Common myeloid progenitor, CD34-positive (primary cell): ENCODE measurements around the gene KNL1.
"Not testable (repeated sequence)": the region's sequence is repeated elsewhere in the genome, so short reads cannot be mapped to it uniquely, and the experiment has no call there.

Source experiments
- CTCF ChIA-PET: fragments of 350-600 bp; sonication (Branson Sonifier 250); formaldehyde crosslinking; loops from one replicate; lab custom pipeline; 2021; ENCODE audit warnings: antibody characterized with exemption; lab: Charles Lee
- POLR2A ChIA-PET: fragments of 350-600 bp; sonication (Branson Sonifier 250); formaldehyde crosslinking; loops from one replicate; lab custom pipeline; 2021; ENCODE audit warnings: antibody characterized with exemption; lab: Charles Lee
- DNase-seq, 3 donors: peaks; one replicate each; pipeline versions ENCODE4 v3.0.0 to v3.0.0-alpha.2; 2013
- H3K27ac ChIP-seq, 2 experiments: 1 replicate in 1 of 2; 2 replicates in 1 of 2; pipeline ENCODE4 v1.7.0; 2013; ENCODE audit warnings: inconsistent platforms in 2 of 2, low read length in 2 of 2, mild to moderate bottlenecking in 2 of 2, low read depth in 1 of 2, moderate library complexity in 1 of 2; ENCODE audit not compliant: severe bottlenecking in 2 of 2, insufficient read depth in 1 of 2, poor library complexity in 1 of 2
- H3K27me3 ChIP-seq, 5 experiments: replicated peaks in 2 of 5; 1 replicate in 3 of 5; 2 replicates in 2 of 5; pipeline versions ENCODE4 v1.6.1 to v1.7.0; 2013; ENCODE audit warnings: low read length in 4 of 5, mild to moderate bottlenecking in 2 of 5, moderate library complexity in 2 of 5, inconsistent platforms in 1 of 5; ENCODE audit not compliant: insufficient read depth in 5 of 5, control insufficient read depth in 4 of 5
- H3K36me3 ChIP-seq, 4 experiments: 1 replicate in 2 of 4; 2 replicates in 2 of 4; pipeline versions ENCODE4 v1.6.1 to v1.7.0; 2013; ENCODE audit warnings: low read length in 3 of 4, control low read depth in 1 of 4, mild to moderate bottlenecking in 1 of 4; ENCODE audit not compliant: control insufficient read depth in 4 of 4, insufficient read depth in 4 of 4
- H3K4me1 ChIP-seq, 4 experiments: 1 replicate in 3 of 4; 2 replicates in 1 of 4; pipeline versions ENCODE4 v1.6.1 to v1.7.1; 2013; ENCODE audit warnings: low read length in 3 of 4, mild to moderate bottlenecking in 3 of 4, control low read depth in 1 of 4, inconsistent platforms in 1 of 4, moderate library complexity in 1 of 4; ENCODE audit not compliant: control insufficient read depth in 4 of 4, insufficient read depth in 4 of 4; ENCODE audit errors: control extremely low read depth in 1 of 4
- H3K4me3 ChIP-seq, 7 experiments: 1 replicate in 4 of 7; 2 replicates in 3 of 7; pipeline versions ENCODE4 v1.5.1 to v1.7.0; 2013; ENCODE audit warnings: mild to moderate bottlenecking in 7 of 7, low read length in 6 of 7, moderate library complexity in 6 of 7, inconsistent platforms in 2 of 7, low read depth in 2 of 7, control low read depth in 1 of 7; ENCODE audit not compliant: insufficient read depth in 4 of 7, control insufficient read depth in 1 of 7; ENCODE audit errors: extremely low read depth in 1 of 7
- H3K9me3 ChIP-seq, 5 experiments: 1 replicate in 4 of 5; 2 replicates in 1 of 5; pipeline versions ENCODE4 v1.6.1 to v1.7.1; 2013; ENCODE audit warnings: low read length in 4 of 5, mild to moderate bottlenecking in 2 of 5, inconsistent platforms in 1 of 5, low read depth in 1 of 5, moderate library complexity in 1 of 5; ENCODE audit not compliant: control insufficient read depth in 4 of 5, insufficient read depth in 2 of 5; ENCODE audit errors: control extremely low read depth in 1 of 5
- WGBS: methylation state at CpG from one replicate; pipeline ENCODE4 v1.1.5; 2013; ENCODE audit not compliant: insufficient coverage; 5-methylcytosine and 5-hydroxymethylcytosine counted together

KNL1 gene

DNA sequence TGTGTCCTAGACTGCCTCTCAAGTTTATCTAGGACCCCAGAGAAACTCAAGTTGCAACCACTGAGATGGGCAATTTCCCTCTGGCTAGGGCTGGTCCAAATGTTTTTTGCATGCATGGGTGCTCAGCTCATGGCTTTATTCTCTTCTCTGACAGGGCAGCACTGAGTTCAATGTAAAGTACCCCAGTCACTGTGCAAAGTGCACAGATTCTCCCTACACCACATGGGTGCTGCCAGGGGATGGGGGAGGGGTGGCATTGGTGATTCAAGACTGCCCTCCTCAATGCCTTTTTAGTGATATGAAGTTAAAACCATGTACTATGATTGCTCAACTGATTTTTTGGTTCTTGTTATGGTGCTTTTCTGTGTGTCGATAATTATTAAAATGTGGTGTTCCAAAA lies 86.1 kb downstream of the KNL1 start:
- ChIA-PET CTCF (interaction anchor here (0.9 to 1.8 kb wide), 3 partner anchors 11 to 102 kb away, joined by 3 to 5 read pairs (median 4); no protein-coding TSS in a partner anchor), POLR2A (no interaction called here)
- Histone ChIP-seq H3K4me3 (no peak overlapping the region), H3K9me3 (no peaks in the 10 kb centered on the region), H3K27me3 (no peaks in the 10 kb centered on the region), H3K36me3 (no peaks in the 10 kb centered on the region), H3K27ac (no peak overlapping the region), H3K4me1 (no peaks in the 10 kb centered on the region)
- DNase-seq: no peak
- WGBS: 83% methylated on average over 1 of the region's 1 CpG

DNA sequence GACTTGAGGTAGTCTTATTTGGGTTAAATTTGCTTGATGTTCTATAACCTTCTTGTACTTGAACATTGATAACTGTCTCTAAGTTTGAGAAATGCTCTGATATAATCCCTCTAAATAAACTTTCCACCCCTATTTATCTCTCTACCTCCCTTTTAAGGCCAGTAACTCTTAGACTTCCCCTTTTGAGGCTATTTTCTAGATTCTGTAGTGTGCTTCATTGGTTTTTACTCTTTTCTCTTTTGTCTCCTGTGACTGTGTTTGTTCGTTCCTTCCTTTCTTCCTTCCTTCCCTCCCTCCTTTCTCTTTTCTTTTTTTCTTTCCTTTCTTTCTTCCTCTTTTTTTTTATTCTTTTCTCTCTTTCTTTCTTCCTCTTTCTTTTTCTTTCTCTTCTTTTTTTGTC lies 86.9 kb downstream of the KNL1 start:
- CTCF ChIA-PET, POLR2A ChIA-PET: not testable (repeated sequence)

DNA sequence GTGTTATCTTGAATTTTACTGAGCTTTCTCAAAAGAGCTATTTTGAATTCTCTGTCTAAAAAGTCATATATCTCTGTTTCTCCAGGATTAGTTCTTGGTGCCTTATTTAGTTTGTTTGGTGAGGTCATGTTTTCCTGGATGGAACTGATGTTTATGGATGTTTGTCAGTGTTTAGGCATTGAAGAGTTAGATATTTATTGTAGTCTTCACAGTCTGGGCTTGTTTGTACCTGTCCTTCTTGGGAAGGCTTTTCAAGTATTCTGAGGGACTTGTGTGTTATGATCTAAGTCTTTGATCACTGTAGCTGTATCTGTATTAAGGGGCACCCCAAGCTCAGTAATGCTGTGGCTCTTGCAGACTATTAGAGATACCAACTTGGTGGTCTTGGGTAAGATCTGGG lies 90.3 kb downstream of the KNL1 start:
- no peak for DNase-seq
- Histone ChIP-seq H3K27me3 (no peaks in the 10 kb centered on the region), H3K4me1 (no peaks in the 10 kb centered on the region), H3K4me3 (no peak overlapping the region), H3K27ac (no peak overlapping the region), H3K36me3 (no peaks in the 10 kb centered on the region), H3K9me3 (no peaks in the 10 kb centered on the region)
- ChIA-PET CTCF (interaction anchor here (1.0 kb wide), 1 partner anchor 9 kb away, joined by 4 read pairs; no protein-coding TSS in a partner anchor), POLR2A (interaction anchor here (1.0 kb wide), 1 partner anchor 10 kb away, joined by 3 read pairs; no protein-coding TSS in a partner anchor)

More for the DNA sequence above, 86.9 kb downstream of the KNL1 start:
- not testable (repeated sequence) for H3K4me3 ChIP-seq, H3K9me3 ChIP-seq, H3K36me3 ChIP-seq, H3K4me1 ChIP-seq, H3K27me3 ChIP-seq, H3K27ac ChIP-seq
- DNase-seq: peak in 2 of 3 donors; percentile 19 to 21
- no CpG with 5 or more reads among the region's 1 CpG for WGBS

DNA sequence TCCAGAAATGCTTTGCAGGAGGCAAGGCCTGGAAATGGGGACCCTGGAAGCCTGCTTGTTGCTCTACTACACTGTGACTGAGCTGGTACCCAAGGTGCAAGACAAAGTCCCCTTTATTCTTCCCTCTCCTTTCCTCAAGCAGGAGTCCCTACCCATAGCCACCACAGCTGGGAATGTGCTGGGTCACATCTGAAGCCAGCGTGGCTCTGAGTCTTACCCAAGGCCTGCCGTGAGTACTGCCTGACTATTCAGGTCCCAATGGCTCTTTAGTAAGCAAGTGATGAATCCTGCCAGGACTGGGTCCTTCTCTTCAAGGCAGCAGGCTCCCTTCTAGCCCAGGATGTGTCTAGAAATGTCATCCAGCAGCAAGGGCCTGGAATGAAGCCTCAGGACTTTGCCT lies 91.3 kb downstream of the KNL1 start:
- H3K36me3 ChIP-seq: no peaks in the 10 kb centered on the region
- CTCF ChIA-PET: interaction anchor here (0.6 kb wide), 1 partner anchor 9 kb away, joined by 3 read pairs; no protein-coding TSS in a partner anchor
- no peak overlapping the region for H3K27ac ChIP-seq
- H3K4me1 ChIP-seq: no peaks in the 10 kb centered on the region
- no peaks in the 10 kb centered on the region for H3K9me3 ChIP-seq
- 100% methylated on average over 2 of the region's 2 CpGs for WGBS
- no peak overlapping the region for H3K4me3 ChIP-seq
- DNase-seq: no peak
- no peaks in the 10 kb centered on the region for H3K27me3 ChIP-seq
- POLR2A ChIA-PET: no interaction called here

DNA sequence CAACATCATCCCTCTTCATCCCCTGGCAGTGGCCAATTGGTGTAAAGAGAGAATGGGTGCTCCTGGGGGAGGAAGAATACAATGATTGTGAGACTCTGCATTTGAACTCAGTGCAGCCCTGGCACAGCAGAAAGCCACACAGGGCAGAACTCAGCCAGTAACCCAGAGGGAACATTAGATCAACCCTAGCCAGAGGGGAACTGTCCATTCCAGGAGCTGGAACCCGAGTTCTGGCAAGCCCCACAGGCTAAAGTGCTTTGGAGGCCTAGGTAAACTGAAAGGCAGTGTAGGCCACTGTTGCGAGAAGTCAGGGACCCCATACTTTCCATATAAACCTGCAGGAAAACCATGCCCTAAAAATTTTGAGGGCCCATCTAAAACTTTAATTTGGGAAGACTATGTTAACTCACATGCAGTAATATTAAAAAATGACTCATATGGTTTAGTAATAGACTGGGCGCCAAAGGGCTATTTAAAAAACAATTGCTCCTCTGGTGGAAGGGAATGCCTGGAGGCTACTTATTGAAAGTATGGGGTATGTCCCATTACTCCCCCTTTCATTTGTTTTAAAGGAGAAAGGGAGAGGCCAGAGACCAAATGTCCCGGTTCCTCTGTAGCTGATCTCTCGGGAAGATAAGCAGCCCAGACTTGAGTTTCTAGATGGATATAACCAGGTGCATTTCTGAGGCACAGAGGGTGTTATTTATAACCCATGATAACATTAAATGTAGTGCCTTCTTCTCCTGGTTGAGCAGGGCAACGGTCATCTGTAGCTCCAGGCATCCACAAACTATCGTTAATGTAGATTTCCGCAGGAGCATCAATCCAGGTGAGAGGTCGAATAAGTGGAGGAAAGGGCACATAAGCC lies 95.1 kb downstream of the KNL1 start:
- Histone ChIP-seq H3K27ac (no peak overlapping the region), H3K9me3 (no peaks in the 10 kb centered on the region), H3K4me3 (no peak overlapping the region), H3K4me1 (peaks cover 2 to 9% (median 8%) of the 10 kb centered on the region in 4 experiments), H3K27me3 (no peaks in the 10 kb centered on the region), H3K36me3 (peaks cover 0 to 4% (median 2%) of the 10 kb centered on the region in 4 experiments)
- POLR2A ChIA-PET: no interaction called here
- CTCF ChIA-PET: no interaction called here
- DNase-seq: no peak
- WGBS: 98% methylated on average over 5 of the region's 9 CpGs

DNA sequence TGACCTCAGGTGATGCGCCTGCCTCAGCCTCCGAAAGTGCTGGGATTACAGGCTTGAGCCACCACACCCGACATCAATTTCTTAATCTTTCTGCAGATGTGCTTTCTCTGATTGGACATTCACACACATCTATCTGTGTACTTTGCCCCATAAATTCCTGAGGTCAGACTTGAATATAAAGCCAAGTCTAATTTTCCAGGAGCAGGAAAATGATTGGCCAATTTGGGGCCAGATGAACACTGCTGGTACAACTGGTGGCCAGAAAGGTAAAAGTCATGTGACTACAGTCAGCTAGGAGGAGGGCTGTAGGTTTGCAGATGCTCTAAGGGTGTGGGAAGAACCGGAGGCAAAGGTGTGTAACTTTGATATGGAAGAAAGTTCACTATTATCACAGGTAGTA lies 97.7 kb downstream of the KNL1 start:
- Histone ChIP-seq H3K4me3 (no peak overlapping the region), H3K27me3 (no peaks in the 10 kb centered on the region), H3K27ac (no peak overlapping the region), H3K36me3 (peaks cover 0 to 4% (median 2%) of the 10 kb centered on the region in 4 experiments), H3K9me3 (no peaks in the 10 kb centered on the region), H3K4me1 (peaks cover 3 to 23% (median 17%) of the 10 kb centered on the region in 4 experiments)
- ChIA-PET CTCF (interaction anchor here (1.1 kb wide), 1 partner anchor 12 kb away, joined by 3 read pairs; no protein-coding TSS in a partner anchor), POLR2A (no interaction called here)
- DNase-seq: no peak
- WGBS: 96% methylated on average over 3 of the region's 4 CpGs
